Left ventricle myocardium superior (tissue), 1 donor: ENCODE data around the gene BSG. TPM values are rescaled to one million over a fixed set of nuclear protein-coding genes. Genes with fewer than 3 reads are reported as not detected.
"Not testable (repeated sequence)": the region's sequence is repeated elsewhere in the genome, so short reads cannot be mapped to it uniquely, and the experiment has no call there.

ENCODE experiments used
- ATAC-seq: fragments of 200-7000 bp; cut with Tn5 transposase; one replicate; pipeline ENCODE4 v1.9.1; 2020; ENCODE audit warnings: mild to moderate bottlenecking, moderate library complexity
- DNase-seq: peaks from one replicate; pipeline ENCODE4 v3.0.0-alpha.2; 2020
- intact Hi-C: fragments of 100-400 bp; cut with micrococcal nuclease; formaldehyde crosslinking; loops from one replicate; pipeline ENCODE4 v1.11.0; 2022
- total RNA-seq: library from RNA; stranded (reverse); fragmentation: NEBNext Ultra II Directional; extraction: Animal tissue kit (Norgen Biotek cat#: 25700); gene quantifications from one replicate; pipeline ENCODE4 v1.2.1, GENCODE V29; 2021
- donor health status: DM: no; HTN: yes; CAD: no; lungs with severe emphysema.

The BSG gene
- total RNA-seq, 1 donor from 2014 or later, result 1,923 TPM

DNA sequence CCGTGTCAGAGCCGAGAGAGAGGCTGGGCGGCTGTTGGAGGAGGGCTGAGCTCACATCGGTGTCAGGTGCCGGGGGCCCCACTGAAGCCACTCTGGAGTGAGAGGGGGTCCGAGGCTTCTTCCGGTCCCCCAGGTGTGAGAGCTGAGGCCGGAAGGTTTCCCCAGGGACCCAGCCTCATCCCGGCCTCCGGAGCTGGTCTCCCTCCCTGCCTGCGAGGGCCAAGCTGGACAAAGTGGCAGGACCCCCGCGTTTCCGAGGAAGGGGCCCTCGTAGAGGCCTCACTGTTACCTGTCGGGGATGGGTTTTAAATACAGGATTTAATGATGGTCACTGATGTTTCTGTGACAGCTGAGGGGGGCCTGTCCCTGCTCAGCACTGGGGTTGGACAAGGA is 23.9 kb downstream of the BSG start:
- ATAC-seq, result no peak
- no peak for DNase-seq
- intact Hi-C loops, result no loop called here

DNA sequence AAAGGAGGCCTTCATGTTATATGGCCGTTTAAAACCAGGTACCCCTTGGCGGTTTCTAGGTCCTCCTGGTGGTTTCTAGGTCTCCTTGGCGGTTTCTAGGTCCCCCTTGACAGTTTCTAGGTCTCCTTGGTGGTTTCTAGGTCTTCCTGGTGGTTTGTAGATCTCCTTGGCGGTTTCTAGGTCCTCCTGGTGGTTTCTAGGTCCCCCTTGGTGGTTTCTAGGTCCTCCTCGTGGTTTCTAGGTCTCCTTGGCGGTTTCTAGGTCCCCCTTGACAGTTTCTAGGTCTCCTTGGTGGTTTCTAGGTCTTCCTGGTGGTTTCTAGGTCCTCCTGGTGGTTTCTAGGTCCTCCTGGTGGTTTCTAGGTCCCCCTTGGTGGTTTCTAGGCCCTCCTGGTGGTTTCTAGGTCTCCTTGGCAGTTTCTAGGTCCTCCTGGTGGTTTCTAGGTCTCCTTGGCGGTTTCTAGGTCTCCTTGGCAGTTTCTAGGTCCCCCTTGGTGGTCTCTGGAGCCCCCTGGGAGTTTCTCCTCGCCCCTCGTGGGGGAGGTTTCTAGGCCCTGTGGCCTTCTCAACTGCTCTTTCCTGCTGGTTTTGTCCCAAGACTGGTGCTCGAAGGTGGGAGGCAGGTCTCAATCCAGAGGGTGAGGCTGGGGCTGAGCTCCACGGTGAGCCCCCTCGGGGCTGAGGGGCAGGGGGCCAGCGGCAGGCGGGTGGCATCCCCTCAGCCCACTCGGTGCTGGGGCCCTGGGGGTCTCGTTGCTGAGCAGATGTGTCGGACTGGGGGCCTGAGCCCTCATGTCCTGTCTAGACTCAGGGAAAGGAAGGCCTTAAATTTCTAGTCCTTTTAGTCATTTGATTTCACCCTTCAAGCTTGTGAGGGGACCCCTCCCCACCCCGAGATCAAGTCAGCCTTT is 25.3 kb downstream of the BSG start:
- ATAC-seq, result no peak
- intact Hi-C loops, result no loop called here
- no peak for DNase-seq

DNA sequence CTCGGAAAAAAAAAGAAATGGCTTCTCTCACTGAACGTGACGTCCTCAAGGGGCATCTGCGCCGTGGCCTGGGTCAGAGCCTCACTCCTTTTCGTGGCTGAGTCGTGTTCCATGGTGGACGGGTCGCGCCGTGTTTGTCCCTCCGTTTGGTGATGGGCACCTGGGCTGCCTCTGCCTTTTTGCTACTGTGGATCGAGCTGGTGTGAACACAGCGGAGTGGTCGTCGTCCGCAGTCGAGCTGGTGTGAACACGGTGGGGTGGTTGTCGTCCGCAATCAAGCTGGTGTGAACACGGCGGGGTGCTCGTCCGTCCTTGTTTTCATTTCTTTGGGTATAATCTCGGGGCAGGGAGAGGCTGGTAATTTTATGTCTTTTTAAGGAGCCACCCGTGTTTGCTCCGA is 28.9 kb downstream of the BSG start:
- DNase-seq (no peak), ATAC-seq (no peak)
- intact Hi-C loops, result no loop called here

DNA sequence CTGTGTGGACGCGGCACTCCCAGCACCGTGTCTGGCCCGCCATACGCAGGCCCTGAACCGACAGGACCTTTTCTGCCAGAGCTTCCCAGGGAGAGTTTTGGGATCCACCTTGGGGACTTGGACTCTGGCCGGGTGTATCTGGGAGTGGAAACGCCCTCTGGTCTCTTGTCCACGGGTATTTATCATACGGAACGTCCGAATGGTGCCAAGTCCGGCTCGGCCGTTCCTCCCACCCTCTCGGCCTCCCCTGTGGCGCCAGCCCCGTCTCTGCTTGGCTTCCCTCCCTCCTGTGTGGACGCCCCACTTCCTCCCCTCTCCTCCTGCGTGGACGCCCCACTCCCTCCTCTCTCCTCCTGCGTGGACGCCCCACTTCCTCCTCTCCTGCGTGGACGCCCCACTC is 29.4 kb downstream of the BSG start:
- peak; percentile 57 for ATAC-seq
- intact Hi-C loops, result no loop called here
- DNase-seq, result no peak

DNA sequence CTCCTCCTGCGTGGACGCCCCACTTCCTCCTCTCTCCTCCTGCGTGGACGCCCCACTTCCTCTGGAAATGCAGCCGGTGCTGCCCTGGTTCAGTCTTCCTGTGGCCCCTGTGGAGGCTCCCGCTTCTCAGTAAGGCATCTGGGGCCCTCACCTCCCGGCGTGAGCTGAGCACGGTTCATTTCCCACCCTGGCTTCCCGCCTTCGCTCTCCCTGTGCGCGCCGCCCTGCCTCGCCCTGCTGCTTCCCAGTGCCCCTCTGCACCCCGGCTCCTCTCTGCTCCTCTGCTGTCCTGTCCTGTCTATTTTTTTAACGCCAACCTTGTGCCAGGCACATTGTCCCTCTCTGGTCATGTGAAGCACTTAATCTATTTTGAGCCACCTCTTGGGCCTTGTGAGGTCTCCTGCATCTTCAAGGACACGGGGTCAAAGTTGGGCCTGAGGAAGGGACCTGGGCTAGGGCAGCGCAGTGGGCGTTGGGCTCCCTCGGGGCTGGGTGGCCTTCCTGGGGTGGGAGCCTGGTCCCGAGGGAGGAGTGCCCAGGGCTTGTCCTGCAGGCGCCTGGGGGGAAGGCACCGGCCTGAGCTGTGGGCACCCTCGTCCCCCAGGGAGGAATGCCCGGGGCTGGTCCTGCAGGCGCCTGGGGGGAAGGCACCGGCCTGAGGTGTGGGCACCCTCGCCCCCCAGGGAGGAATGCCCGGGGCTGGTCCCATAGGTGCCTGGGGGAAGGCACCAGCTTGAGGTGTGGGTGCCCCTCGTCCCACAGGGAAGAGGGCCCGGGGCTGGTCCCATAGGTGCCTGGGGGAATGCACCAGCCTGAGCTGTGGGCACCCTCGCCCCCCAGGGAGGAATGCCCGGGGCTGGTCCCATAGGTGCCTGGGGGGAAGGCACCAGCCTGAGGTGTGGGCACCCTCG is 30.2 kb downstream of the BSG start:
- intact Hi-C loops, result no loop called here
- DNase-seq, result no peak
- ATAC-seq, result peak; percentile 84

DNA sequence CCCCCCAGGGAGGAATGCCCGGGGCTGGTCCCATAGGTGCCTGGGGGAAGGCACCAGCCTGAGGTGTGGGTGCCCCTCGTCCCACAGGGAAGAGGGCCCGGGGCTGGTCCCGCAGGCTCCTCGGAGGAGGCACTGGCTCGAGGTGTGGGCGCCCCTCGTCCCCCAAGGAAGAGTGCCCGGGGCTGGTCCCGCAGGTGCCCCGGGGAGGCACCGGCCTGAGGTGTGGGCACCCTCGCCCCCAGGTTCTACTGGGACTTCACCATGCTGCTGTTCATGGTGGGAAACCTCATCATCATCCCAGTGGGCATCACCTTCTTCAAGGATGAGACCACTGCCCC is 30.9 kb downstream of the BSG start:
- intact Hi-C loops, DNase-seq: not testable (repeated sequence)
- peak; percentile 5 for ATAC-seq

DNA sequence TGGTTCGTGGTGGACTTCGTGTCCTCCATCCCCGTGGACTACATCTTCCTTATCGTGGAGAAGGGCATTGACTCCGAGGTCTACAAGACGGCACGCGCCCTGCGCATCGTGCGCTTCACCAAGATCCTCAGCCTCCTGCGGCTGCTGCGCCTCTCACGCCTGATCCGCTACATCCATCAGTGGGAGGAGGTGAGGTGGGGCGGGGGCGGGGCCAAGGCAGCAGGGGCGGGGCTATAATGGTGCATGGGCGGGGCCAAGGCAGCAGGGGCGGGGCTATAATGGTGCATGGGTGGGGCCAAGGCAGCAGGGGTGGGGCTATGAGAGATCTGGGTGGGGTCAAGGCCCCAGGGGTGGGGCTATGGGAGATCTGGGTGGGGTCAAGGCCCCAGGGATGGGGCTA is 31.4 kb downstream of the BSG start:
- ATAC-seq, intact Hi-C loops, DNase-seq: not testable (repeated sequence)

DNA sequence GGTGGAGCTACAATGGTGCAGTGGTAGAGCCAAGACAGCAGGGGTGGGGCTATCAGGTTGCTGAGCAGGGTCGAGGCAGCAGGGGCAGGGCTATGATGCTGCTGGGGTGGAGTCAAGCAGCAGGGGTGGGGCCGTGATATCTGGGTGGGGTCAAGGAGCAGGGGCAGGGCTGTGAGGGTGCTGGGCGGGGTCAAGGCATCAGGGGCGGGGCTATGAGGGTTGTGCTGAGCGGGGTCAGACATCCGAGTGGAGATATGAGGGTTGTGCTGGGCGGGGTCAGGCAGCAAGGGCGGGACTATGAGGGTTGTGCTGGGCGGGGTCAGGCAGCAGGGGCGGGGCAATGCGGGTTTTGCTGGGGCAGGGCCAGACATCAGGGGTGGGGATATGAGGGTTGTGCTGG is 32.0 kb downstream of the BSG start:
- ATAC-seq, result no peak
- intact Hi-C loops, result no loop called here
- DNase-seq, result no peak

DNA sequence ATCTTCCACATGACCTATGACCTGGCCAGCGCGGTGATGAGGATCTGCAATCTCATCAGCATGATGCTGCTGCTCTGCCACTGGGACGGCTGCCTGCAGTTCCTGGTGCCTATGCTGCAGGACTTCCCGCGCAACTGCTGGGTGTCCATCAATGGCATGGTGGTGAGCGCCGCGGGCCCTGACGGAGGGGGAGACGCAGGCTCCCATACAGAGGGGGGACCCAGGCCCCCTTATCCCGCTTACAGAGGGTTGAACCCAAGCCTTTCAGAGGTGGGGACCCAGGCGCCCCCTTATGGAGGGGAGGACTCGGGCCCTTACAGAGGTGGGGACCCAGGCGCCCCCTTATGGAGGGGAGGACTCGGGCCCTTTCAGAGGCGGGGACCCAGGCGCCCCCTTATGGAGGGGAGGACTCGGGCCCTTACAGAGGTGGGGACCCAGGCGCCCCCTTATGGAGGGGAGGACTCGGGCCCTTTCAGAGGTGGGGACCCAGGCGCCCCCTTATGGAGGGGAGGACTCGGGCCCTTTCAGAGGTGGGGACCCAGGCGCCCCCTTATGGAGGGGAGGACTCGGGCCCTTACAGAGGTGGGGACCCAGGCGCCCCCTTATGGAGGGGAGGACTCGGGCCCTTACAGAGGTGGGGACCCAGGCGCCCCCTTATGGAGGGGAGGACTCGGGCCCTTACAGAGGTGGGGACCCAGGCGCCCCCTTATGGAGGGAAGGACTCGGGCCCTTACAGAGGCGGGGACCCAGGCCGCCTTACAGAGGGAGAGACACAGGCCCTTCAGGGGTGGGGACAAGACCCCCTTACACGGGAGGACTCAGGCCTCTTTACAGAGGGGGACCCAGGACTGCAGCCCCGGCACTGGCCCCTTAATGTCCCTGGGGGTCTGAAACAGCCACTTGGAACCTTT is 32.9 kb downstream of the BSG start:
- intact Hi-C loops, DNase-seq, ATAC-seq: not testable (repeated sequence)

DNA sequence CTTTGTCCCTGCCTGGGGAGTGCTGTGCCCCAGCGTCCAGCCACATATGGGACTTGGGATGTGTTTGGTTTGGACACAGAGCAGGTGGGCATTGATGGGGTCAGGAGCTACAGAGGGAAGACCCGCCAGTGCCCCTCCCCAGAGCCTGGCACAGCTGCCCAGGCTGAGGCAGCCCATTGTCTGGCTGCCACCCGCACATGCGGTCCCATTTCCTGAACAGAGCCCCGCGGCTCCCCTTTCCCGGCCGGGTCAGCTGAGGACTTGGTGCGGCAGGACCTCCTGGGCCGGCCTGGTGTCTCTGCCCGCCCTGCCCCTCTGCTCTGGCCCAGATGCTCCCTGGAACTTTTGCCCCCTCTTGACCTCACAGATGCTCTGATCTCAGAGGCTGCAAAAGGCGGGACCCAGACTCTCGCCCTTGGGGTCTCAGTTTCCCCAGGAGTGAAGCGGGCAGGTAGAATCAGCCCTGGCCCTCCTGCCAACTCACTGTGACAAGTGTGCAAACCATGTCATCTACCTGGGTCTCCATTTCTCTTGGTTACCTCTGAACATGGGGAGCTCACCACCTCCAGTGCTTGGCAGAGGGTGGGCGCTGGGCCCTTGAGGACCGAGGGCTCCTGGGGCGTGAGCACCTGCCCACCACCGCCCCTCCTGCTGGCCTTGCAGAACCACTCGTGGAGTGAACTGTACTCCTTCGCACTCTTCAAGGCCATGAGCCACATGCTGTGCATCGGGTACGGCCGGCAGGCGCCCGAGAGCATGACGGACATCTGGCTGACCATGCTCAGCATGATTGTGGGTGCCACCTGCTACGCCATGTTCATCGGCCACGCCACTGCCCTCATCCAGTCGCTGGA is 35.1 kb downstream of the BSG start:
- intact Hi-C loops, result no loop called here
- ATAC-seq (no peak), DNase-seq (no peak)

DNA sequence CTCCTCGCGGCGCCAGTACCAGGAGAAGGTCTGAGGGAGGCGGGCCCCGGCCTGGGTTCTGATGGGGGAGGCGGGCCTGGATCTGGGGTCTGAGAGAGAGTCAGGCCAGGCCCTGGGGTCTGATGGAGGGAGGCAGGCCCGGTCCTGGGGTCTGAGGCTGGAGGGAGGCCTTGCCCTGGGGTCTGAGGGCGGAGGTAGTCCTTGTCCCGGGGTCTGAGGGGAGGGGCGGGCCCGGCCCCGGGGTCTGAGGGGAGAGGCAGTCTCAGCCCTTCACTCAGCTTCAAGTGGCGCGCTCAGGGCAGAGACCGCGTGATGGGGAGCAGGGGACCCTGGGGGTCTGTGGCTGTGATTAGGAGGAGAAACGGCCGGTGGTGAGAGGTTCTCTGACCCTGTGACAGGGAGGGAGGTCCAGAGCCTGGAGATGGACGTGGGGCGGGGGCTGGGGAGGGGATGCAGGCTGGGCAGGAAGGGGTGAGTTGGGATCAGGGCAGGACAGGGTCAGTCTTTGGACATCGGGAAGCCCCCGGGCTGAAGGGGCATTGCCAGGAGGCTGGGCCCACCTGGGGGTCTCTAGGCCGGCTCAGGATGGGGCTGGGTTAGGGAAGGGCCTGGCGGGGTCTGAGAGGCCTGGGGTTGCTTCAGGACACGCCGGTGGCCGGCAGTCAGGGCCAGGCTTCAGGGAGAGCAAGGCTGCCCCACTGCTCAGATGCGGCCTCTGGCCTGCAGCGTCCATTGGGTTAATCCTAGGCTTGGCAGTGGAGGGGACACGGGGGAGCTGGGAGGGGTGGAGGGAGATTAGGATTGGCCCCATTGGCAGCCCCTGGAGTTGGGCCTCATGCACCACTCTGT is 36.0 kb downstream of the BSG start:
- DNase-seq (no peak), ATAC-seq (peak; percentile 40)
- intact Hi-C loops, result no loop called here

DNA sequence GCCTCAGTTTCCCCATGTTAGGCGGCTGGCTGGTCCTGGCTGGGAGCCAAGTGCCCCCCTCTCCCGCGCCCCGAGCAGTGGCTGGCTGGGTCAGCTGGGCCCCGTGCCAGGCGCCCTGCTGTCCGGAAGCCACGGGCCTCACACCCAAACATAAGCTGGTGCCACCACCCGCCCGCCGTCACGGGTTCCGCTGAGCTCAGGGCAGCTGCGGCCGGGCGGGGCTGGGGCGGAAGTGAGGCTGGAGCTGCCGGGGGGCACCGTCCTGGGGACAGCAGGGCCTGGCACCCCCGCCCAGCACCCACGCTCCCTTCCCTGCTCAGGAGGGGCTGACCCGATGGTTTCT is 36.6 kb downstream of the BSG start:
- DNase-seq (peak; percentile 79), ATAC-seq (peak; percentile 75)
- intact Hi-C loops, result no loop called here

DNA sequence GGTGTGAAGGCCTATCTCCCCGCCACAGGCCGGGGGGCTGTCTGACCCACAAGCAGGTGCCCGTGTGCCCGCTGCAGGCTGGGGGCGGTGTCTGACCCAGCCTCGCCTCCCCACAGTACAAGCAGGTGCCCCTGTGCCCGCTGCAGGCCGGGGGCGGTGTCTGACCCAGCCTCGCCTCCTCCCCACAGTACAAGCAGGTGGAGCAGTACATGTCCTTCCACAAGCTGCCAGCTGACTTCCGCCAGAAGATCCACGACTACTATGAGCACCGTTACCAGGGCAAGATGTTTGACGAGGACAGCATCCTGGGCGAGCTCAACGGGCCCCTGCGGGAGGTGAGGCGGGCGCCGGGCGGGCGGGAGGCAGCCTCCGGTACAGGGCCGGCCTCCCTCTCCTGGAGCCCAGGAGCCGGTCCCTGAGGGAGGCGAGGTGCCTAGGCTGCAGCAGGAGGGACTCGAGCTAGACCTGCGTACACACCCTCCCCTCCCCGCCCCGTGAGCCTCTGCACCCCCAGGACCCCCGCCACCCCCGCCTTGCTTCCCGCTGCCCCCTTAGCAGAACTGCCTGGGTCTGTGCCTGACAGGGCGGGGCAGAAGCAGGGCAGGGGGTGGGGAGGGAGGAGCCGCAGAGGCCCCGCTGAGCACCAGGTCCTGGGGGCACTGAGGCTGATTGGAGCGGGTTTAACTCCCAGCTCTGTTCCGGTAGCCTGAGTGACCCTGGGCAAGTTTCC is 37.8 kb downstream of the BSG start:
- DNase-seq (no peak), ATAC-seq (peak; percentile 3)
- intact Hi-C loops, result no loop called here

DNA sequence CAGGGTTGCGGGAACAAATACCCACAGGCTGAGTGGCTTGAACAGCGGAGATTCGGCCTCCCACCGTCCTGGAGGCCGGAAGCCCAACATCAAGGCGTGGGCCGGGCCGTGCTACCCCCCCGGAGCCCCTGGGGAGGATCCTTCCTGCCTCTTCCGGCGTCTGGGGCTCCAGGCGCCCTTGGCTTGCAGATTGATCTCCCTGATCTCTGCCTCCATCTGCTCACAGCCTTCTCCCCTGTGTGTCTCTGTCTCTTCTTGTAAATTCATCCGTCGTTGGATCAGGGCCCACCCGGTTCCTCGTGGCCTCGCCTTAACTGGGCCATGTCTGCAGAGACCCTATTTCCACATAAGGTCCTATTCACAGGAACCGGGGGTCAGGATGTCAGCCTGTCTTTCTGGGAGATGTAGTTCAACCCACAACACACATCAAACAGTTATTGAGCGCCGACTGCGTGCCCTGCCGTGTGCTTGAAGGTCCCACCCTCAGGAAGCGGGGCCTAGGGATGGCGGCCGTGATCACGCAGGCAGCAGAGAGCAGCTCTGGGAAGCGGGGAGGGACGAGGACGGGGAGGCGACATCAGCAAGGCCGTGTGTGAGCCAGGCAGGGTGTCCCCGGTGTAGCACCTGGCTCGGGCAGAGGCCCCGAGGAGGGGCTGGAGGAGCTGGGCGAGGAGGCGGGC is 38.5 kb downstream of the BSG start:
- intact Hi-C loops, result no loop called here
- DNase-seq (peak; percentile 79), ATAC-seq (peak; percentile 59)

DNA sequence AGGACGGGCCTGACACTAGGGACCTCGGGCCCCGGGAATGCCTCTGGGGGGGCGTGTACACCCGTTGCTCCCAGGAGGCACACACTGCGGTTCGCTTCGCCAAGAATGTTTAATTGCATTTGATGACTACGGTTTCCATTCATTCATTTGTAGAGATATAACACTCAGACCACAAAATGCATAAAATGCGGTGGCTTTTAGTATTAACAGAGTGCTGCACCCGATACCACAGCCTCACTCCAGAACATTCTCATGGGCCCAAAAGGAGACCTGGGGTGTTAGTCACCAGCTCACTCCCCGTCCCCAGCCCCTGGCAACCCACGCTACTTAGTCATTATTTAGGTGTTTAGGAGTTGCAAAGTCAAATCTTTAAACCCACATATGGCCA is 39.1 kb downstream of the BSG start:
- intact Hi-C loops, result no loop called here
- ATAC-seq, result no peak

DNA sequence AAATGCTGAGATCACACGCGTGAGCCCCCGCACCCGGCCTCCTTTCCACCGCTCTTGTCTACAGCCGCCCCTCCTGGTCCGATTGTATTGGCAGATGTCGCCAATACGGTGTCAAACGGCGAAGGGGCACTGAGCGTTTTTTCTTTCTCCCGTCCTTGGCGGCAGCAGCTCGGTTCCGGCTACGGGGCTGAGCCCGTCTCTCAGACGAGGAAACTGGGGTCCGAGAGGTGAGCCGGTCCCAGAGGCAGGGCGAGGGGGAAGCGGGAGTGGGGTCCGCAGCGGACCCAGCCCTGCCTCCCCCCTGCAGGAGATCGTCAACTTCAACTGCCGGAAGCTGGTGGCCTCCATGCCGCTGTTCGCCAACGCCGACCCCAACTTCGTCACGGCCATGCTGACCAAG is 40.5 kb downstream of the BSG start:
- intact Hi-C loops, result no loop called here
- ATAC-seq (no peak), DNase-seq (no peak)

More for the DNA sequence above, 39.1 kb downstream of the BSG start:
- no peak for DNase-seq
